ENCODE measurements around the gene USP15. TPM values are rescaled to one million over a fixed set of nuclear protein-coding genes. Genes with fewer than 3 reads are reported as not detected.

The USP15 gene
- polyA plus RNA-seq, 3 donors from 2014 or later: 40.6 to 69.3 (median 62.0) TPM

DNA sequence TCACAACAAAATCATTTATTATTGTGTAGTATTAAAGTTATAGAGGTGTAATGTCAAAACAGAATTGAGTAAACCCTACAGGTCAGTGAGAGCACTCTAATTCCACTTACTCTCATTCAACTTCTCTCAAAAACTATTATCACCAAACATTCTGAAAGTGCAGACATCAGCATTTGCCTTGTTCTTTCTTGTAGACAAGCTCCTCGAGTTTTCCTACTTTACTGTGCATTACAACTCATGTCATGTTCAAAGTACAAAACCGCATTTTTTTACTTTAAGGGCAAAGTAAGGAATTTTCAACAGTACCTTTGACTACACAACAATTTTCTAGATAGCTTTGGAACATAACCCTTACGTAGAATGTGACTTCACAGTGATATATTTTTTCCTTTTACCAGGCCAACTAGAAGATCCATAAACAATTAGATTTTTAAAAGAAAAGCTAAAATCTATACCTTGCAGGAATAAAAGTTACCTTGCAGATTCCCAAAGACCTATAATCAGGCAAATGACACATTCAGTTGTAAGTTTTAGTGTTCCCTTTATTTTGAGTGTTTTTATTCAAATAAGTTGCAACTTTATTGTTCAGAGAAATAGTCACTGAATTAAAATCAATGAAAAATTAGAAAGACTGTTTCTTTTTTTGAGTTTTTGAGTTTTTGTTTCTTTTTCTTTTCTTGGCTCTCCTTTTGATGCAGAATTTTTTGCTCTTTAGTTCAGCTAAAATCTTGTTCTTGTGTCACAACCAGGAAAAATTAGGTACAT is 12.7 kb upstream of the USP15 start:
- Mint-ChIP-seq H3K4me1 (peaks cover 4 to 16% of the 10 kb centered on the region in 2 donors), H3K4me3 (no peak overlapping the region), H3K9me3 (no peaks in the 10 kb centered on the region), H3K27ac (no peak overlapping the region), H3K36me3 (peaks cover 0 to 5% (median 3%) of the 10 kb centered on the region in 3 donors), H3K27me3 (ENCODE audit: low read depth in 3 of 3) (no peaks in the 10 kb centered on the region)
- no peak for DNase-seq

DNA sequence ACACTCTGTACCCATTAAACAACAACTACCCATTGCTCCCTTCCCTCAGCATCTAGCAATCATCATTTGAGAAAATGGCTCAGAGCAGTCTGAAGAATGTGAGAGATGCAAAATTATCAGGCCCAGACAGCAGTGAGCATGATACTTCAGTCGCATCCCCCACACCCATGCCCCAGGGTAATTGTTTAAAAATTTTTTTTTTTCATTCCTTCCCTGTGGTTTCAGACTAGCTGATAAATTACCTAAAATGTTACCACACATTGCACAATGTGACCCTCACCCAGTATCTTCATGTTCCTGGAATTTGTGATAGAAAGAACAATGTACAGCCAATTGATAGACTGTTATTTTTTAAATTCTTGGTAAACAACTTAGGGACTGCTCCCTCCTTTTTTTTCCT is 11.3 kb upstream of the USP15 start:
- Mint-ChIP-seq H3K4me1 (peaks cover 4 to 16% of the 10 kb centered on the region in 2 donors), H3K27ac (no peak overlapping the region), H3K27me3 (ENCODE audit: low read depth in 3 of 3) (no peaks in the 10 kb centered on the region), H3K9me3 (no peaks in the 10 kb centered on the region), H3K36me3 (peaks cover 0 to 7% (median 5%) of the 10 kb centered on the region in 3 donors), H3K4me3 (no peak overlapping the region)
- no peak for DNase-seq

DNA sequence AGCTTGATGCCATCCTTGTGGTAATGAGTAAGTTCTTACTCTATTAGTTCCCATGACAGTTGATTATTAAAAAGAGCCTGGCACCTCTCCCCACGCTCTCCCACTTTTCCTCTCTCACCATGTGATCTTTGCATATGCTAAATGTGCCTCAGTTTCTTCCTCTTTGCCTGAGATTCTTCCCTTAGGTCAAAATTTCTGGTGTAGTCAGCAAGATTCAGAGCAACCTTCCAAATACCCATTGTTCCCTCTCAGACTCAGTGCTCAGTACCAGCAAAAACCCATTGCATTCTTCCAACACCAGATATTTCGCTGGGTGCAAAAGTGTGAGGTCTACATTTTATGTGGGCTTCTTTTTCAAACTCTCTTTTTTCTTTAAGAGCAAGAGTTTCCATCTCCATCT is 10.8 kb upstream of the USP15 start:
- Mint-ChIP-seq H3K4me1 (peaks cover 4 to 16% of the 10 kb centered on the region in 2 donors), H3K27ac (no peak overlapping the region)

DNA sequence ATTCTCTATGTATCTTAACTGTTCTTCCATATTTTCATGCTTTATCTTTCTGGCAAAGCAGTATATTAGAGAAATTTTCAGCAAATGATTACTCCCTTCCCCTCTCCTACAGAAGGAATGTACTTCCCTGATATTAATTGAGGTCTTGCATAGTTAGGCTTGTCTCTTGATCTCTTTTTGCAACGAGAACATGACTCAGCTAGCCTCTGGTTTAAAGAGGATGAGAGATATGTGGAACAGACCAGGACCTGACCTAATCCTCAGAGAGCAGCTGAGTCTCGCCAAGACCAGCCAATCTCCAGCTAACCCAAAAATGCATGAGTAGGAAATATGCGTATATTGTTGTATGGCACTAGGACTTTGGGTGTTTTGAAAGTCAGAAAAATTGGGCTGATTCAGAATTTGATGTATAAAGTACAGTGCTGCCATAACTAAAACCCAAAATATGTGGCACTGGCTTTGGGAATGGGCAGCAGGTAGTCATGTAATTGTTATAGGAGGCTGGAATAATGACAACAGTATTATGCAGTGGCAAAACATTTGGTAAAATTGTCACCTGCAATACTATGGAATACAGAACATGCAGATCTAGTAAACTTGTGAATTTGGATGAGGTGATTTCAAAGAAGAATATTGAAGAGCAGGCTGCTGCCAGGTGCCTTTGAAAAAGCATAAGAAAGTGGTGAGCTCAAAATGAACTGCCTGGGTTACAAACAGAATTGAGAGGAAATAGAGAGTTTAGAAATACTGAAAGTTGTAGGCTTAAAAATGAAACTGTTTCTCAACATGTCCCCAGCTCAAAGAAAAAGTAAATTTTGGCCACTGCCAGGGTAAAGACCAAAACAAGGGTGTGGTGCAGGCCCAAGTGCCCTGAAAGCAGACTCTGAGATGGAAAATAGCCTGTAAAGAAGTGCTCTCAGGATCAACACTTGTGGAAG is 9.3 kb upstream of the USP15 start:
- peaks cover 4 to 16% of the 10 kb centered on the region in 2 donors for H3K4me1 Mint-ChIP-seq
- H3K36me3 Mint-ChIP-seq: peaks cover 0 to 7% (median 5%) of the 10 kb centered on the region in 3 donors
- H3K27me3 Mint-ChIP-seq (ENCODE audit: low read depth in 3 of 3): no peaks in the 10 kb centered on the region
- H3K9me3 Mint-ChIP-seq: no peaks in the 10 kb centered on the region
- DNase-seq: no peak
- peak overlapping the region in 4 of 6 donors; percentile 53 to 86 (median 76) for H3K27ac Mint-ChIP-seq
- H3K4me3 Mint-ChIP-seq: peak overlapping the region in 1 of 5 donors; percentile 10

More for the DNA sequence above, 10.8 kb upstream of the USP15 start:
- H3K27me3 Mint-ChIP-seq (ENCODE audit: low read depth in 3 of 3): no peaks in the 10 kb centered on the region
- H3K9me3 Mint-ChIP-seq: no peaks in the 10 kb centered on the region
- DNase-seq: no peak
- no peak overlapping the region for H3K4me3 Mint-ChIP-seq
- H3K36me3 Mint-ChIP-seq: peaks cover 0 to 7% (median 5%) of the 10 kb centered on the region in 3 donors

DNA sequence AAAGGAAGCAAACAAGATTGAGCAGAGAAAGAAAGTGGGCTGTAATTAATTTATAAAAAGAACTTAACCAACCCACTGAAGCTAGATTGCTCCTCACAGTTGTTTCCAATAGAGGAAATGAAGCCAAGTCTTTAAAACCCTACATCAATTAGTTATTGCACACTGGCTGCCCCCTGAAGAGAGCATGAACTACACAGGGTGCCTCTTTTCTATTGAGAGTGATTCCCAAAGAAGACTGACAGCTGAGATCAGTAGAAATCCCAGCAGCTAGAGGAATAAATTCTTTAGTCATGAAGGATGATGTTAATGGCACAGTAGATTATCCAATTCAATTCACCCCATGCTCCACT is 8.6 kb upstream of the USP15 start:
- Mint-ChIP-seq H3K4me3 (peak overlapping the region in 1 of 5 donors; percentile 10), H3K27ac (peak overlapping the region in 4 of 6 donors; percentile 53 to 86 (median 76)), H3K27me3 (ENCODE audit: low read depth in 3 of 3) (no peaks in the 10 kb centered on the region), H3K36me3 (peaks cover 0 to 7% (median 5%) of the 10 kb centered on the region in 3 donors), H3K4me1 (peaks cover 4 to 16% of the 10 kb centered on the region in 2 donors), H3K9me3 (no peaks in the 10 kb centered on the region)
- no peak for DNase-seq

DNA sequence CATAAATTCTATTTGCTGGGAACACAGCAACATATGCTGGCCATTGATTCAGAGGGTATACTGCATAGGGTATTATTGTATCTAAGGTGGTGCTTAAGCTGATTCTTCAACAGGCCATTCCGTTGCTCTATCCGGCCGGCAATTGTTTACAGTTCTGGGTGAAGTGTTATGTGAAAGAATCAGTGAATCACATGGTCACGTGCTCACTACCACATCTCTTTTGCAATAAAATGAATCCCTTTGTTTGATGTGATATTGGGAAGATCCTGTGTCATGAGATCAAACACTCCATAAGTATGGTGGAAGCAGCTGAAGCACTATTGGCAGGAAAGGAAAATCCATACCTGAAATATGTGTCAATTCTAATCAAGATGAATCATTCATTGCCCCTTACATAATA is 7.6 kb upstream of the USP15 start:
- no peak overlapping the region for H3K27ac Mint-ChIP-seq
- H3K36me3 Mint-ChIP-seq: peaks cover 0 to 7% (median 0%) of the 10 kb centered on the region in 3 donors
- peaks cover 4 to 16% of the 10 kb centered on the region in 2 donors for H3K4me1 Mint-ChIP-seq
- no peak for DNase-seq
- H3K9me3 Mint-ChIP-seq: no peaks in the 10 kb centered on the region
- no peak overlapping the region for H3K4me3 Mint-ChIP-seq
- peaks cover 0 to 2% (median 0%) of the 10 kb centered on the region in 3 donors for H3K27me3 Mint-ChIP-seq (ENCODE audit: low read depth in 3 of 3)

DNA sequence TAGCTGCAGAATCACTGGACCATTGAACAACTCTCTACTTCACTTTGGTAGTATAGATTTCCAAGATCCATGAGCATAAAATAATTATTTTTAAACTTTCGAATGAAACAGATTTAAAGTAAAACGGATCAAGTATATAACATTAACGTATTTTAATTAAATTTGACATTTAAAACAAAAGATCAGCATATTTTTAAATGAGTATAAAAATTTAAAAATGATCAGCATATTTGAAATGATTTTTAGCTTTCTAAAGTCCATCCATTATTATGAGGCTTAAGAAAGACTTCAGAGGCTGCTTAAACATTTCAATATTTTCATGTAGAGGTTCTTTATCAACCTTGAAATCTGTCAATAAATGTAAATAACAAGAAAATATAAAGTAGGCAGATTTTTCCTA is 5.2 kb upstream of the USP15 start:
- Mint-ChIP-seq H3K27ac (no peak overlapping the region), H3K4me3 (no peak overlapping the region), H3K9me3 (no peaks in the 10 kb centered on the region), H3K27me3 (ENCODE audit: low read depth in 3 of 3) (peaks cover 1 to 6% (median 2%) of the 10 kb centered on the region in 3 donors), H3K4me1 (peaks cover 17 to 32% of the 10 kb centered on the region in 2 donors), H3K36me3 (peaks cover 0 to 3% (median 0%) of the 10 kb centered on the region in 3 donors)
- no peak for DNase-seq

DNA sequence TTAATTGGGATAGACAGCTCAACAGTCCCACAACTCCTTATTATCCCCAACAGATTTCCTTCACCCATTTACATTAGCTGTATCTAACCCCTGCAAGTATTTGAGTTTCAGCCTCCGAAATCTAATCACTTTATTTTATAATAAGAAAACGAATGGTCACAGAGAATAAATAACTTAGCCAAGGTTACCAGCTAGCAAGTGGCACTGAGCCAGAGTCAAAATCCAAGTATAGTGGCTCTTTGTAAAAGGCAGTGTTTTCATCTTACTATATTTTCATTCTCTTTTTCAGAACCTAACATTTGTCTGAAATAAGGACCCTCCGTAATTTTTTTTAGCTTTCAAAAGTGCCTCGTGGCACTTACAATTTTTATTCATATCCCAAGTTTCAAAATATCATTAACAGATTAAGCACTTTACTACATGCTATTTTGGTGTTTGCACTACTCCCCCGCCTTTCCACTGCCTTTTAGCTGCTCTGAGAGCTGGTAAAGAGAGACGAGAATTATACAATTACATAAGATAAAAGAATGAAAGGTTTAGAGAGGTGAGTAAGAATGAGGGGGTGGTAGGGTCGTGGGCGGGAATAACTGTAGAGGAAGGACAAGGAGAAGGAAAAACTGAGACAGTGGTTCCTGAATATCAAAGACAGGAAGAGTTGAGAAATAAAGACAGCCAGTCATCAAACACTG is 3.7 kb upstream of the USP15 start:
- Mint-ChIP-seq H3K4me3 (no peak overlapping the region), H3K4me1 (peaks cover 21 to 32% of the 10 kb centered on the region in 2 donors), H3K9me3 (peaks cover 0 to 2% (median 0%) of the 10 kb centered on the region in 6 donors), H3K36me3 (peaks cover 0 to 3% (median 0%) of the 10 kb centered on the region in 3 donors), H3K27me3 (ENCODE audit: low read depth in 3 of 3) (peaks cover 7 to 16% (median 8%) of the 10 kb centered on the region in 3 donors), H3K27ac (peak overlapping the region in 1 of 6 donors; percentile 8)
- DNase-seq: no peak

DNA sequence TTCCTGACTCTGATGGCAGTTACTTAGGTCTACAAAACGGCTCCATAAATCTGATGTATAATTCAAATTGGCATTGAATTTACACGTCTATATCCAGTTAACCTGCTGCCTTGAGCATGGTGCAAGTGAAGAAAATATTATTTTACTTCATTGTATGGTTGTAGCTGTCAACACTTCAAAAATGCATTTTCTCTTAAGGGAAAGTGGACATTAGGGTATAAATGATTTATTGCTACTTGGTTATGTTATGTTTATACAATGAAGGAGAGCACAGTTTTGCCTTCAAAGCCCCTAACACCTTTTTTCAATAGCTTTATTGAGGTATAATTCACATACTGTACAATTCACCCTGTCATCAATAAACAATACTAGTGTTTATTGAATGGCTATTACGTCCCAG is 2.0 kb upstream of the USP15 start:
- peak overlapping the region in 3 of 5 donors; percentile 96 to 100 (median 99) for H3K4me3 Mint-ChIP-seq
- H3K27me3 Mint-ChIP-seq (ENCODE audit: low read depth in 3 of 3): peaks cover 7 to 16% (median 8%) of the 10 kb centered on the region in 3 donors
- DNase-seq: no peak
- peaks cover 0 to 2% (median 0%) of the 10 kb centered on the region in 6 donors for H3K9me3 Mint-ChIP-seq
- H3K4me1 Mint-ChIP-seq: peaks cover 35 to 42% of the 10 kb centered on the region in 2 donors
- peak overlapping the region; percentile 97 to 99 (median 98) for H3K27ac Mint-ChIP-seq
- H3K36me3 Mint-ChIP-seq: peaks cover 0 to 3% (median 0%) of the 10 kb centered on the region in 3 donors

DNA sequence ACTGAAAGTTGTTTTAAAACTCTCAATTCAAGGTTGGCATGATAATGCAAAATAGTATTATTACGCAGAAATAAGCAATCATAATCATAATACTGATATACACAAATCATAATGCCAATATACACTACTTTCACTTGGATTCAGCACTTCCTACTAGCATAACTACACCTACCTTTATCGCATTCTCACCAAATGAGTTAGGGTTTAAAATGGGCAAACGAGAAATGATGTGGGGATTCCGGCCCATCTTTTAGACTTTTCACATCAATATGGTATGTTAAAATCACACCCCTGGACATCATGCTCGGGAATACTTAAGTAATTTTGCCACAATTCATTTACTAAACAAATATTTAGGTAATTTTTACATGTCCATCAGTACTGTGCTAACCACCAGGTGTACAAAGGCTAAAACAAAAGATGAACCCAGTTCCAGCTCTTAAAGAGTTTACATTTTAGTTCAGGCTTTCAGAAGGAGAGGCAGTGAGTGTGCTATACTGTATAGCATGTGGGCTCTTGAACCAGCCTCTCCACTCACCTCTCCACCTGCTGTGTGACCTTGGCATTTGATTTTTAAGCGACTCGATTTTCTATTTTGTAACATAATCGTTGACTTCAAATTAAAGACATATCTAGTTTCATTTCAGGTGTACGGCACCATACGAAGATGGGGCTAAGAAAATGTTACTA is 1.1 kb upstream of the USP15 start:
- Mint-ChIP-seq H3K4me3 (peak overlapping the region; percentile 96 to 100 (median 99)), H3K27ac (peak overlapping the region; percentile 97 to 99 (median 98)), H3K27me3 (ENCODE audit: low read depth in 3 of 3) (peaks cover 7 to 17% (median 8%) of the 10 kb centered on the region in 3 donors), H3K9me3 (peaks cover 0 to 2% (median 0%) of the 10 kb centered on the region in 6 donors), H3K36me3 (no peaks in the 10 kb centered on the region), H3K4me1 (peaks cover 44 to 51% of the 10 kb centered on the region in 2 donors)
- no peak for DNase-seq

DNA sequence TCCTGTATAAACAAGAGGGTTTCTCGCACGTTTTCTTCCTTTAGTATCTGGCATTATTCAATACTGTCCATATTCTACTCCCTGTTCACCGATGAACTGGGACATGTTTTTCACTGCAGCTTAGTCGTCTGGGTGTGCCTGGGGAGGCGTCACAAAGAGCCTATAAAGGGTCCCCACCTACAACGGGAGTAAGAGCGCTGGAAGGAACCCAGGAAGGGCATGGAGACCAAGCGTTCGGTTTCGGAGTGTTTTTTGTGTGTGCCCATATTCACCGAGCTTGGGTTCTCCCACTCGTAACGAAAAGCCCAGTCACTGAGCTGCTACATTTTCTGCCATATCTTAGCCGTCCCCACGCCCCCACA is 592 bp upstream of the USP15 start:
- DNase-seq: no peak
- Mint-ChIP-seq H3K9me3 (peaks cover 0 to 2% (median 0%) of the 10 kb centered on the region in 6 donors), H3K27me3 (ENCODE audit: low read depth in 3 of 3) (peaks cover 7 to 19% (median 8%) of the 10 kb centered on the region in 3 donors), H3K4me3 (peak overlapping the region; percentile 96 to 100 (median 99)), H3K4me1 (peaks cover 49 to 56% of the 10 kb centered on the region in 2 donors), H3K36me3 (no peaks in the 10 kb centered on the region), H3K27ac (peak overlapping the region; percentile 97 to 99 (median 98))

DNA sequence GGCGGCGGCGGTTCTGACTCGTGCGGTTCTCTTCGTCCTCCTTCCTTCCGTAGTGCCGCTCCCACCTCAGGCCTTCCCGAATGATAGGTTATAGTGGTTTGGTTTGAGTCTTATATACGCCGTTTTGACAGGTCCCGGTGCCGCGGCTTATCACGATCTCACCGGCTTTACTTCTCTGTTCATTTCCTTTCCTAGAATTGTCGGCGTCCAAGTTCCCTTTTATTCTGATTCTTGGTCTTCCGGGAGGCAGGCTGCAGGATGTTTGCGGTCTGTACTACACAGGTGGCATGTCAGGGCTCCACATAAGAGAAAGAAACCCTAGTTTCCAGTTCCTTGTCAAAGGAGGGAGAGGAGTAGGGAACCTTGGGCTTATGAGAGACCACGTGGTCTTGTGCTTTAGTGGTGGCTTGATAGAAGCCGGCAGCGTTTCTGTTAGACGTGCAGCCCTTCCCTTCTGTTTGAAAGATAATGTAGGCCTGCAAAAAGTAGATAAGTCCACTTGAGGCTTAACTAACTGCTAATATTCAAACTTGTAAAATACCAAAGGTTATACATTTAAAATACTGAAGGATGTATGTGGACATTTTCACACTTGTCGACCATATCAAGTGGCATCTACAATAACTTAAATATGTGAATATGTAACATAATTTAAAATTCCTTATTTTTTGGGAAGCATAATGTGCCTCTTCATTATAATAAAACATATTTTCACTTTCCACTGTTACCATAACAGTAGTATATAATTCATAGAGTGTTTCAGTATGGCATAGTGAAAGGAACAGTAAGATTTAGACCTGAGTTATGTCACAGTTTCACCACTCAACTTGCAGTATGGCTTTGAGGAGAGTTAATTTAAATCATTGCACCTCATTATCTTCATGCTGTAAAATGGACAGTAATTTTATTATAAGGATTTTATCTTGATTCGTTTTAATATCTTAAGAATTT is 804 bp downstream of the USP15 start:
- peak; percentile 52 to 57 (median 54) for DNase-seq
- H3K27me3 Mint-ChIP-seq (ENCODE audit: low read depth in 3 of 3): peaks cover 7 to 19% (median 8%) of the 10 kb centered on the region in 3 donors
- peak overlapping the region; percentile 96 to 100 (median 99) for H3K4me3 Mint-ChIP-seq
- peaks cover 0 to 2% (median 0%) of the 10 kb centered on the region in 6 donors for H3K9me3 Mint-ChIP-seq
- H3K36me3 Mint-ChIP-seq: no peaks in the 10 kb centered on the region
- peaks cover 59 to 70% of the 10 kb centered on the region in 2 donors for H3K4me1 Mint-ChIP-seq
- peak overlapping the region; percentile 97 to 99 (median 98) for H3K27ac Mint-ChIP-seq
